ENCODE data around the gene ADM. TPM values are rescaled to one million over a fixed set of nuclear protein-coding genes. Genes with fewer than 3 reads are reported as not detected.

The ADM gene
- total RNA-seq, 1 experiment from 2014 or later, result 16.3 TPM

GRCh38 chr11:10328314-10329098 lies 23.6 kb downstream of the ADM start:
- peak; percentile 85 for DNase-seq (ENCODE audit: low read depth)

GRCh38 chr11:10329356-10329755 lies 24.5 kb downstream of the ADM start:
- no peak for DNase-seq (ENCODE audit: low read depth)

- peak; percentile 76 for DNase-seq (ENCODE audit: low read depth)
Observed at GRCh38 chr11:10329935-10330334, 25.1 kb downstream of the ADM start.

GRCh38 chr11:10331548-10332289 lies 26.8 kb downstream of the ADM start:
- no peak for DNase-seq (ENCODE audit: low read depth)

- no peak for DNase-seq (ENCODE audit: low read depth)
Observed at GRCh38 chr11:10333490-10333889, 28.6 kb downstream of the ADM start.

GRCh38 chr11:10338287-10338686 lies 33.4 kb downstream of the ADM start:
- no peak for DNase-seq (ENCODE audit: low read depth)

- DNase-seq (ENCODE audit: low read depth), result peak; percentile 56
Observed at GRCh38 chr11:10348650-10349280, 43.9 kb downstream of the ADM start.

- DNase-seq (ENCODE audit: low read depth), result no peak
Observed at GRCh38 chr11:10349281-10349665, 44.4 kb downstream of the ADM start.

- no peak for DNase-seq (ENCODE audit: low read depth)
Observed at GRCh38 chr11:10349806-10350205, 44.9 kb downstream of the ADM start.

- DNase-seq (ENCODE audit: low read depth), result peak; percentile 91
Observed at GRCh38 chr11:10350334-10350733, 45.5 kb downstream of the ADM start.

GRCh38 chr11:10351435-10351764 lies 46.5 kb downstream of the ADM start:
- no peak for DNase-seq (ENCODE audit: low read depth)

GRCh38 chr11:10351765-10352641 lies 47.1 kb downstream of the ADM start:
- DNase-seq (ENCODE audit: low read depth), result peak; percentile 88

GRCh38 chr11:10352921-10353550 lies 48.2 kb downstream of the ADM start:
- no peak for DNase-seq (ENCODE audit: low read depth)

GRCh38 chr11:10354389-10354788 lies 49.5 kb downstream of the ADM start:
- no peak for DNase-seq (ENCODE audit: low read depth)

GRCh38 chr11:10355257-10355661 lies 50.4 kb downstream of the ADM start:
- no peak for DNase-seq (ENCODE audit: low read depth)

GRCh38 chr11:10356161-10356560 lies 51.3 kb downstream of the ADM start:
- no peak for DNase-seq (ENCODE audit: low read depth)

Other genes starting within 250 kb of the ADM start
- 19.4 and 23.4 TPM in 2 replicates for gene SBF2, start 10.9 kb upstream of the ADM start, total RNA-seq (2014; rRNA removed; shearing (Covaris generic))
- gene AMPD3, start 150.2 kb downstream of the ADM start, total RNA-seq (2014; rRNA removed; shearing (Covaris generic)), result 1.3 and 2.0 TPM in 2 replicates
- gene RNF141, start 236.1 kb downstream of the ADM start, total RNA-seq (2014; rRNA removed; shearing (Covaris generic)), result 11.5 and 27.4 TPM in 2 replicates

Data from Daoy (cell line).